IMR-90 (cell line): ENCODE results near the gene TRPV4.

ENCODE experiments used
- BHLHE40 ChIP-seq: fragments of 150-350 bp; IDR thresholded peaks from 2 replicates; pipeline ENCODE4 v1.6.1; 2016; ENCODE audit warnings: mild to moderate bottlenecking, low read depth, low read length
- CEBPB ChIP-seq: IDR thresholded peaks from 2 replicates; pipeline ENCODE4 v1.6.1; 2012; ENCODE audit warnings: low read depth, low read length, improper control_type of control experiment
- CTCF ChIP-seq: conservative IDR thresholded peaks from 2 replicates; pipeline ENCODE4 v1.5.1; 2012; ENCODE audit warnings: mild to moderate bottlenecking, low read depth, low read length, improper control_type of control experiment
- FOS ChIP-seq: fragments of 150-350 bp; IDR thresholded peaks from 2 replicates; pipeline ENCODE4 v1.6.1; 2016; ENCODE audit warnings: low read depth, low read length
- MAZ ChIP-seq: IDR thresholded peaks from 2 replicates; pipeline ENCODE4 v1.6.1; 2012; ENCODE audit warnings: low read depth, mild to moderate bottlenecking, low read length, improper control_type of control experiment, moderate library complexity, borderline replicate concordance
- MXI1 ChIP-seq: IDR thresholded peaks from 2 replicates; pipeline ENCODE4 v1.6.1; 2012; ENCODE audit warnings: low read depth, mild to moderate bottlenecking, low read length, moderate library complexity, borderline replicate concordance
- NFE2L2 ChIP-seq: fragments of 150-350 bp; IDR thresholded peaks from 2 replicates; pipeline ENCODE4 v1.6.1; 2016; ENCODE audit warnings: low read depth, mild to moderate bottlenecking, low read length
- POLR2A ChIP-seq: IDR thresholded peaks from 2 replicates; pipeline ENCODE4 v1.6.1; 2012; ENCODE audit warnings: mild to moderate bottlenecking, low read depth, low read length
- RAD21 ChIP-seq: IDR thresholded peaks from 2 replicates; pipeline ENCODE4 v1.6.1; 2012; ENCODE audit warnings: low read length, improper control_type of control experiment
- RCOR1 ChIP-seq: IDR thresholded peaks from 2 replicates; pipeline ENCODE4 v1.6.1; 2012; ENCODE audit warnings: mild to moderate bottlenecking, low read length, improper control_type of control experiment; ENCODE audit not compliant: insufficient replicate concordance
- SMC3 ChIP-seq: fragments of 150-350 bp; IDR thresholded peaks from 2 replicates; pipeline ENCODE4 v1.6.1; 2016; ENCODE audit warnings: low read depth, mild to moderate bottlenecking, antibody characterized with exemption, low read length, moderate library complexity
- USF2 ChIP-seq: fragments of 150-350 bp; IDR thresholded peaks from 2 replicates; pipeline ENCODE4 v1.6.1; 2017; ENCODE audit warnings: mild to moderate bottlenecking, antibody characterized with exemption, low read length, low read depth

DNA sequence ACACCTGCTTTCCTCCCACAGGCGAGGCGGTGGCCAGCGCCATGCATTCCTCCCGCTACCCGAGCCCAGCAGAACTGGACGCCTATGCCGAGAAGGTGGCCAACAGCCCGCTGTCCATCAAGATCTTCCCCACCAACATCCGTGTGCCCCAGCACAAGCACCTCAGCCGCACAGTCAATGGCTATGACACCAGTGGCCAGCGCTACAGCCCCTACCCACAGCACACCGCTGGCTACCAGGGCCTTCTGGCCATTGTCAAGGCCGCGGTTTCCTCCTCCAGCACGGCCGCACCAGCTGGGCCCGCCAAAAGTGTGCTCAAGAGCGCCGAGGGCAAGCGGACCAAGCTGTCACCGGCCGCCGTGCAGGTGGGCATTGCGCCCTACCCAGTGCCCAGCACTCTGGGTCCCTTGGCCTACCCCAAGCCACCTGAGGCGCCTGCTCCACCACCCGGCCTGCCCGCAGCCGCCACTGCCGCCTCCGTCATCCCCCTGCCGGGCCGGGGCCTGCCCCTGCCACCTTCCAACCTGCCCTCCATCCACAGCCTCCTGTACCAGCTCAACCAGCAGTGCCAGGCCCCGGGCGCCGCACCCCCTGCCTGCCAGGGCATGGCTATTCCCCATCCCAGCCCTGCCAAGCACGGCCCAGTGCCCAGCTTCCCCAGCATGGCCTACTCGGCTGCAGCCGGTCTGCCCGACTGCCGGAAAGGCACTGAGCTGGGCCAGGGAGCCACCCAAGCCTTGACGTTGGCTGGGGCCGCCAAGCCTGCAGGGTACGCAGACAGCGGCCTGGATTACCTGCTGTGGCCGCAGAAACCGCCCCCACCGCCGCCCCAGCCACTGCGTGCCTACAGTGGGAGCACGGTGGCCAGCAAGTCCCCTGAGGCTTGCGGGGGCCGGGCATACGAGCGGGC lies 65.0 kb downstream of the TRPV4 start:
- TF ChIP-seq CTCF (no peak), MAZ (no peak), RAD21 (no peak), POLR2A (no peak), RCOR1 (no peak), USF2 (no peak), CEBPB (no peak), FOS (no peak), NFE2L2 (no peak), BHLHE40 (no peak), SMC3 (no peak), MXI1 (no peak)
